Measurements from ENCODE around the gene NELFA. TPM values are rescaled to one million over a fixed set of nuclear protein-coding genes. Genes with fewer than 3 reads are reported as not detected.

Gene NELFA
- total RNA-seq, 2 donors from 2014 or later, result 8.0 to 12.7 TPM

DNA sequence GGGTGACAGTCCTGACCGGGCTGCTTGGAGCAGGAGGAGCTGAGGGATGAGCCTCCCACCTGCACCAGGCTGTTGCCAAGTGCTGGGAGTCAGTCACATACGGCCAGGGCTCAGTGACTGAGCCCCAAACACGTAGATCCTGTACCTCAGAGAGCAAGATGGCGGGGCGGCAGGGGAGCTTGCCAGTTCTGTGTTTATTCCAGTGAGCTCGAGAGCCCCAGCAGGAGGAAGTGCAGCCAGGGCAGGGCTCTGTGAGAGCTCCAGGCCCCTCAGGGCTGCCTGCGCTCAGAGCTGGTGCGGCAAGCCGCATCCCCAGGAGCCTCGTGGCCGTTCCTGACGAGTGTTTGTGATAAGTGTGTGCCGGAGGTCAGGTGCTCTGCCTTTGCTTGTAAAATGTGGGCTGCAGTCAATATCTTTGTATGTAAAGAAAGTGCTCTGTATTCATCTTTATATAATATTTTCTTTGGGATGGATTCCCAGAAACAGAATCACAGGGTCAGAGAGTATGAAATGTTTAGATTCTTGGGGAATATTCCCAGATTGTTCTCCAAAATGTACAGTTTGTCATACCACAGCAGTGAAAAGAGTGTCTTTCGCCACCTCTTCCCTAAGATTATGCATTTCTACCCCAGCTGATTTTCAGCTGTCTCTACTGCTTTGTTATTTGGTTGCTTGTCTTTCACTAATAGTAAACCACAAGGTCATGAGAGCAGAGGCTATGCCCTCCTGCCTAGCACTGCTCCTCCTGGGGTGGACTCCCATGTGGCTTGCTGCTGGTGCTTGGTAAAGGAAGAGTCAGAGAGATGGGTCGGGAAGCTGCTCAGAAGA lies 50.3 kb downstream of the NELFA start:
- Histone ChIP-seq H3K27me3 (no peaks in the 10 kb centered on the region), H3K36me3 (peaks cover 37% of the 10 kb centered on the region), H3K9me3 (no peaks in the 10 kb centered on the region), H3K4me1 (peaks cover 0 to 12% of the 10 kb centered on the region in 2 donors), H3K27ac (peak overlapping the region in 1 of 2 donors; percentile 26), H3K4me3 (no peak overlapping the region)
- TF ChIP-seq, protein P1, sequence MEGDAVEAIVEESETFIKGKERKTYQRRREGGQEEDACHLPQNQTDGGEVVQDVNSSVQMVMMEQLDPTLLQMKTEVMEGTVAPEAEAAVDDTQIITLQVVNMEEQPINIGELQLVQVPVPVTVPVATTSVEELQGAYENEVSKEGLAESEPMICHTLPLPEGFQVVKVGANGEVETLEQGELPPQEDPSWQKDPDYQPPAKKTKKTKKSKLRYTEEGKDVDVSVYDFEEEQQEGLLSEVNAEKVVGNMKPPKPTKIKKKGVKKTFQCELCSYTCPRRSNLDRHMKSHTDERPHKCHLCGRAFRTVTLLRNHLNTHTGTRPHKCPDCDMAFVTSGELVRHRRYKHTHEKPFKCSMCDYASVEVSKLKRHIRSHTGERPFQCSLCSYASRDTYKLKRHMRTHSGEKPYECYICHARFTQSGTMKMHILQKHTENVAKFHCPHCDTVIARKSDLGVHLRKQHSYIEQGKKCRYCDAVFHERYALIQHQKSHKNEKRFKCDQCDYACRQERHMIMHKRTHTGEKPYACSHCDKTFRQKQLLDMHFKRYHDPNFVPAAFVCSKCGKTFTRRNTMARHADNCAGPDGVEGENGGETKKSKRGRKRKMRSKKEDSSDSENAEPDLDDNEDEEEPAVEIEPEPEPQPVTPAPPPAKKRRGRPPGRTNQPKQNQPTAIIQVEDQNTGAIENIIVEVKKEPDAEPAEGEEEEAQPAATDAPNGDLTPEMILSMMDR (IDR thresholded peaks at IDR 0.05), result no peak
- no peak for DNase-seq (ENCODE audit: low spot score)

DNA sequence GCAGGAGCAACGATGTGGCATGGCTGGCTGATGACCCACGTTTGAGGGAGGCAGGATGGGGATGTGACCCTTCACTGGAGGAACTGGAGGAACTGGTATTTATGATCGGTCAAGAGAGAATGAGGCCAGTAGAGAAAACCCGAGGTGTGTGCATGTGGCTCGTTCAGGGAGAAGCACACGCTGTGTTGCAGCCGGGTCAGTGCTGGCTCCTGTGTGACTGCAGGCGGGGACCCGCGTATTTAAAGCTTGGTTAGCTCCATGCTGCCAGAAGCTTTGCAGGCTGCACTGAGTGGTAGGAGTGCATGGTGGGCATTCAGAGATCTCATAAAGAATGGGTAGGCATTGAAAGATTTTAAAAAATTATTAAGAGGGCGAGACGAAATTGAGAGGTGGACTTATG lies 52.1 kb downstream of the NELFA start:
- Histone ChIP-seq H3K4me3 (no peak overlapping the region), H3K4me1 (peaks cover 0 to 8% of the 10 kb centered on the region in 2 donors), H3K27me3 (no peaks in the 10 kb centered on the region), H3K9me3 (no peaks in the 10 kb centered on the region), H3K27ac (no peak overlapping the region), H3K36me3 (peaks cover 30% of the 10 kb centered on the region)
- no peak for DNase-seq (ENCODE audit: low spot score)
- TF ChIP-seq, protein P1 (IDR thresholded peaks at IDR 0.05), result no peak

DNA sequence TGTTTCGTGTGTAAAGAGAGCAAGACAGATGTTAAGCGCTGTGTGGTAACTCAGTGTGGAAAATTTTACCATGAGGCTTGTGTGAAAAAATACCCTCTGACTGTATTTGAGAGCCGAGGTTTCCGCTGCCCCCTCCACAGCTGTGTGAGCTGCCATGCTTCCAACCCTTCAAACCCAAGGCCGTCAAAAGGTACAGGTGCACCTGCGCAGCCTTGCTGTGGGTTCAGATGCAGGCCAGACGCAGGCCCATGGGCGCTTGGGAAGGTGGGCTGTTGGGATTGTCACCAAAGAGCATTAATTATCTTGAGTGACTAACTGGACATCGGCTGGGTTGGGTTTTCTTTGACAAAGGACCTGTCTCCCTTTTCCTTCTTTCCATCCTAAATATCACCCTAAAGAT lies 55.4 kb downstream of the NELFA start:
- DNase-seq (ENCODE audit: low spot score), result no peak
- Histone ChIP-seq H3K36me3 (peaks cover 13% of the 10 kb centered on the region), H3K4me3 (no peak overlapping the region), H3K27ac (no peak overlapping the region), H3K4me1 (no peaks in the 10 kb centered on the region), H3K27me3 (no peaks in the 10 kb centered on the region), H3K9me3 (no peaks in the 10 kb centered on the region)
- TF ChIP-seq, protein P1 (IDR thresholded peaks at IDR 0.05), result no peak

DNA sequence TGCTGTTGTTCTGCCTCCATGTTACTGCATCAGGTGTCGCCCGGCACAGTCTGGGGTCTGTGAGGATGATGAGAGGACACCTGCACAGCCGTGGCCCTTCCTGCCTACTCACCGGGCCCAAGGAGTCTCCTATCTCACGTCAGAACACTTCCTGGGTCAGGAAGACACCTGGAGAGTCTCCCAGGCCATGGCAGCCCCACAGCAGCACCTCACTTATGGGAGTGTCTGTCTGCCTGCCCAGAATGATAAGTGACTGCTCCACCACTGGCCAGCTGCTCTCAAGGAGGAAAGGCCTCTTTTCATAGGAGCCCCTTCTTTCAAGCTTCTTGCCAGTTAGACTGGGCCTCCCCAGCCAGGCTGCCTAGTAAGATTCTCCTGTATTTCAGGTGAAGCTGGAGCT lies 56.1 kb downstream of the NELFA start:
- TF ChIP-seq, protein P1 (IDR thresholded peaks at IDR 0.05), result no peak
- Histone ChIP-seq H3K9me3 (no peaks in the 10 kb centered on the region), H3K36me3 (peaks cover 13% of the 10 kb centered on the region)

DNA sequence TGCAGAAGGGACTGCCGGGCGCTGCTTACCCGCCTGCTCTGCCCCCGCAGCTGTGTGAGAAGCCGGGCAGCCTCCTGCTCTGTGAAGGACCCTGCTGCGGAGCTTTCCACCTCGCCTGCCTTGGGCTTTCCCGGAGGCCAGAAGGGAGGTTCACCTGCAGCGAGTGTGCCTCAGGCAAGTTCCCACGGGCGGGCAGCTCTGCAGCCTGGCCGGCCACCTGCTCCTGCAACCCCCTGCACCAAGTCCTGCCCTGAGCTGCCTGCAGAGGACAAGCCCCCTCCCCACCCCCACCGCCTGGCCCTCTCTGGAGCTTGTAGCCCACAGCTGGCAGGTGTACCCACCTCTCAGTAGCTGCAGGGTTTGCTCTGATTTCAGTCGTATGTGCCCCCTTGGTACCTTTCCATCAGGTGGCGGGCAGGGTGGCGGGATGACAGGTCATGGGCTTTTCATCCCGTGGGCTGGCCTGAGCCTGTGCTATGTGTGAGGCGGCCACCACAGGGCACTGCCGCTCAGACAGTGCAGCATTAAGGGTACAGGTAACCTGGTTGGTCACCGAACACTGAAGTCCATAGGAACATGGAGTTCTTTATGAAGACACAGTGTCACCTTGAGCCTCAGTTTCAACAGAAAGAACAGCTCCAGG lies 56.6 kb downstream of the NELFA start:
- Histone ChIP-seq H3K27me3 (no peaks in the 10 kb centered on the region), H3K27ac (no peak overlapping the region), H3K9me3 (no peaks in the 10 kb centered on the region), H3K4me1 (no peaks in the 10 kb centered on the region), H3K36me3 (peaks cover 13% of the 10 kb centered on the region), H3K4me3 (no peak overlapping the region)
- TF ChIP-seq, protein P1 (IDR thresholded peaks at IDR 0.05), result no peak
- DNase-seq (ENCODE audit: low spot score), result no peak

More for the DNA sequence above, 56.1 kb downstream of the NELFA start:
- Histone ChIP-seq H3K4me3 (no peak overlapping the region), H3K4me1 (no peaks in the 10 kb centered on the region), H3K27me3 (no peaks in the 10 kb centered on the region), H3K27ac (no peak overlapping the region)
- no peak for DNase-seq (ENCODE audit: low spot score)

Data from right atrium auricular region (tissue), 2 donors.